Heart left ventricle (tissue), 16 donors: ENCODE data around the gene SYNC. TPM values are rescaled to one million over a fixed set of nuclear protein-coding genes. Genes with fewer than 3 reads are reported as not detected.

Experiments
- ATAC-seq, 4 donors: fragments of 200-7000 bp; cut with Tn5 transposase; one replicate each; pipeline ENCODE4 v1.9.1; 2020 to 2022; ENCODE audit warnings: moderate library complexity in 4 of 4, mild to moderate bottlenecking in 3 of 4, moderate number of reproducible peaks in 1 of 4
- DNase-seq, 5 donors: peaks; one replicate each; pipeline ENCODE4 v3.0.0-alpha.2; 2020
- H3K27ac ChIP-seq, 12 donors: fragments of 200-600 bp; sonication (generic) in 4 of 12; one replicate each; pipeline versions ENCODE4 v1.5.0 to v1.8.0; 2016 to 2022; ENCODE audit warnings: mild to moderate bottlenecking in 2 of 12
- H3K27me3 ChIP-seq, 9 donors: fragments of 200-600 bp; sonication (generic) in 2 of 9; one replicate each; pipeline versions ENCODE4 v1.5.1 to v1.8.0; 2016 to 2022; ENCODE audit warnings: mild to moderate bottlenecking in 3 of 9
- H3K36me3 ChIP-seq, 9 donors: fragments of 200-600 bp; sonication (generic) in 2 of 9; one replicate each; pipeline versions ENCODE4 v1.5.0 to v1.8.0; 2018 to 2022; ENCODE audit warnings: mild to moderate bottlenecking in 2 of 9
- H3K4me1 ChIP-seq, 12 donors: fragments of 200-600 bp; sonication (generic) in 4 of 12; one replicate each; pipeline versions ENCODE4 v1.5.0 to v1.8.0; 2016 to 2022; ENCODE audit warnings: mild to moderate bottlenecking in 3 of 12
- H3K4me3 ChIP-seq, 12 donors: fragments of 200-600 bp; sonication (generic) in 4 of 12; one replicate each; pipeline versions ENCODE4 v1.5.0 to v1.8.0; 2017 to 2022; ENCODE audit warnings: mild to moderate bottlenecking in 9 of 12, moderate library complexity in 4 of 12
- H3K9me3 ChIP-seq, 12 donors: fragments of 200-600 bp; sonication (generic) in 4 of 12; one replicate each; pipeline versions ENCODE4 v1.5.0 to v1.8.0; 2016 to 2022; ENCODE audit warnings: mild to moderate bottlenecking in 1 of 12
- POLR2A ChIP-seq, 2 donors: fragments of 450-650 bp; IDR thresholded peaks; one replicate each; pipeline ENCODE4 v1.6.1; 2017; ENCODE audit warnings: antibody characterized with exemption in 2 of 2, mild to moderate bottlenecking in 2 of 2, moderate library complexity in 2 of 2
- WGBS, 4 donors: extraction: QIAGEN DNeasy Blood & Tissue Kit in 2 of 4; methylation state at CpG; one replicate each; pipeline versions ENCODE4 v1.1.5 to v1.1.7; 2013 to 2018; 5-methylcytosine and 5-hydroxymethylcytosine counted together
- intact Hi-C, 10 donors: fragments of 100-400 bp; cut with DNase I; formaldehyde crosslinking; loops; one replicate each; pipeline versions ENCODE4 v1.11.1 to v1.14.2; 2022
- polyA plus RNA-seq, 2 donors: library from polyadenylated mRNA; stranded (reverse); fragments of 200-250 nt; gene quantifications; one replicate each; pipeline ENCODE4 v1.2.3, GENCODE V29; 2013
- total RNA-seq, 9 donors: library from RNA; depleted of rRNA in 2 of 9; stranded (reverse); fragments of >200 nt in 2 of 9; fragmentation: NEBNext Ultra II Directional in 3 of 9; extraction: Animal tissue kit (Norgen Biotek cat#: 25700) in 3 of 9; gene quantifications; one replicate each; pipeline versions ENCODE4 v1.1.0 to v1.2.4, GENCODE V29; 2016 to 2023
- TF ChIP-seq, protein P1 (sequence below), 12 donors: fragments of 200-600 bp; sonication (generic) in 4 of 12; IDR thresholded peaks; one replicate each; pipeline versions ENCODE4 v1.5.0 to v1.8.0; 2018 to 2022; ENCODE audit warnings: antibody characterized with exemption in 12 of 12, mild to moderate bottlenecking in 5 of 12
- donor health status: ischemic (EF 13 %, LVEDD 7.1; RV severe dilation, severe dysfunction).
- donor health status: healthy with polysubstance abuse.
- donor health status: DM: no; HTN: yes; CAD: no.
- donor health status: DM: no; HTN: no; CAD: no.
- donor health status: ischemic (EF 25% LVEDD 6.9; RV normal size, moderate dysfunction).
- donor health status: ischemic (EF 25% LVEDD 5.7; RV mildly dilated, moderate dysfunction).
- donor health status: healthy.
- donor health status: DM: yes; HTN: yes; CAD: no.
- donor health status: ischemic (EF 35%, LVEDD 5.7; RV mildly dilated, moderate dysfunction).
- donor health status: nonischemic (EF 11% LVEDD 7.7; RV severe dilation, severe dysfunction).
- donor health status: DM: yes; HTN: yes; CAD: no.
- donor health status: PGD.
- donor health status: ischemic (EF 29% LVEDD 5.4; RV normal size, mild dysfunction).
- donor health status: nonischemic (EF 23%, LVEDD 6.1; RV moderate dilation, normal function).

The SYNC gene
- total and polyA plus RNA-seq, 11 donors, result 2.7 to 22.3 (median 14.3) TPM

DNA sequence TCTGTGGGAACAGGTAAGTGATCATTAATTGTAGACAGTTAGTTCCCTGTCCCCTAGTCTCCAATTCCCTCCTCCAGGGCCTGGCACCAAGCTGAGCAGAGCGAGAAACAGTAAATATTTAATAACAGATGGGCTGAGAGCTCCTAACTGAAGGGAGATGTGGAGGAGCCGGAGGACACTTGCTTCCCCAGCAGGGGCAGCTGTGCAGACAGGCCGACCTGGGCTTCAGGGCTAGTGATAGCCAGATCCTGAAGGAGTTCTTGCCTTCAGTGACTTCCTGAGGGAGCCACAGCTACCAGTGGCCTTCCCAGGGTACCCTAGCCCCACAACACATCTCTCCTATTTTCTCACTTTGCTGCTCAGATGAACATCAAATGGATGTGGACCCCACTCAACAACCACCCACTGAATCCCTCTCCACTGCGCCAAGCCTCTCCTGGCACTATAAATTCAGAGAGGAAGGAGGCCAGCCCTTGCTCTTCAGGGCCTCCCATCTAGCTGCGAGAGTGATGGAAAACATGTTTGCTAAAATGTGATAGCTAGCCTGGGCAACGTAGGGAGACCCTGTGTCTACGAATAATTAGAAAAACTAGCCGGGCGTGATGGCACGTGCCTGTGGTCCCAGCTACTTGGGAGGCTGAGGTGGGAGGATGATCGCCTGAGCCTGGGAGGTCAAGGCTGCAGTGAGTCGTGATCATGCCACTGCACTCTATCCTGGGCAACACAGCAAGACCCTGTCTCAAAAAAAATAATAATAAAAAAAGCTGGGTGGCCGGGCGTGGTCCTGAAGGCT lies 26.9 kb upstream of the SYNC start:
- no peak for TF ChIP-seq POLR2A (IDR thresholded peaks at IDR 0.05)
- TF ChIP-seq, protein P1, sequence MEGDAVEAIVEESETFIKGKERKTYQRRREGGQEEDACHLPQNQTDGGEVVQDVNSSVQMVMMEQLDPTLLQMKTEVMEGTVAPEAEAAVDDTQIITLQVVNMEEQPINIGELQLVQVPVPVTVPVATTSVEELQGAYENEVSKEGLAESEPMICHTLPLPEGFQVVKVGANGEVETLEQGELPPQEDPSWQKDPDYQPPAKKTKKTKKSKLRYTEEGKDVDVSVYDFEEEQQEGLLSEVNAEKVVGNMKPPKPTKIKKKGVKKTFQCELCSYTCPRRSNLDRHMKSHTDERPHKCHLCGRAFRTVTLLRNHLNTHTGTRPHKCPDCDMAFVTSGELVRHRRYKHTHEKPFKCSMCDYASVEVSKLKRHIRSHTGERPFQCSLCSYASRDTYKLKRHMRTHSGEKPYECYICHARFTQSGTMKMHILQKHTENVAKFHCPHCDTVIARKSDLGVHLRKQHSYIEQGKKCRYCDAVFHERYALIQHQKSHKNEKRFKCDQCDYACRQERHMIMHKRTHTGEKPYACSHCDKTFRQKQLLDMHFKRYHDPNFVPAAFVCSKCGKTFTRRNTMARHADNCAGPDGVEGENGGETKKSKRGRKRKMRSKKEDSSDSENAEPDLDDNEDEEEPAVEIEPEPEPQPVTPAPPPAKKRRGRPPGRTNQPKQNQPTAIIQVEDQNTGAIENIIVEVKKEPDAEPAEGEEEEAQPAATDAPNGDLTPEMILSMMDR (IDR thresholded peaks at IDR 0.05), result no peak
- Histone ChIP-seq H3K27ac (no peak overlapping the region), H3K27me3 (no peaks in the 10 kb centered on the region), H3K9me3 (no peaks in the 10 kb centered on the region), H3K36me3 (no peaks in the 10 kb centered on the region), H3K4me3 (no peak overlapping the region), H3K4me1 (peaks cover 0 to 19% (median 7%) of the 10 kb centered on the region in 12 donors)
- DNase-seq (no peak), ATAC-seq (no peak)
- WGBS, 4 donors, result 78 to 91% (median 84%) methylated on average over 13 to 14 of the region's 14 CpGs
- intact Hi-C loops, result no loop called here

DNA sequence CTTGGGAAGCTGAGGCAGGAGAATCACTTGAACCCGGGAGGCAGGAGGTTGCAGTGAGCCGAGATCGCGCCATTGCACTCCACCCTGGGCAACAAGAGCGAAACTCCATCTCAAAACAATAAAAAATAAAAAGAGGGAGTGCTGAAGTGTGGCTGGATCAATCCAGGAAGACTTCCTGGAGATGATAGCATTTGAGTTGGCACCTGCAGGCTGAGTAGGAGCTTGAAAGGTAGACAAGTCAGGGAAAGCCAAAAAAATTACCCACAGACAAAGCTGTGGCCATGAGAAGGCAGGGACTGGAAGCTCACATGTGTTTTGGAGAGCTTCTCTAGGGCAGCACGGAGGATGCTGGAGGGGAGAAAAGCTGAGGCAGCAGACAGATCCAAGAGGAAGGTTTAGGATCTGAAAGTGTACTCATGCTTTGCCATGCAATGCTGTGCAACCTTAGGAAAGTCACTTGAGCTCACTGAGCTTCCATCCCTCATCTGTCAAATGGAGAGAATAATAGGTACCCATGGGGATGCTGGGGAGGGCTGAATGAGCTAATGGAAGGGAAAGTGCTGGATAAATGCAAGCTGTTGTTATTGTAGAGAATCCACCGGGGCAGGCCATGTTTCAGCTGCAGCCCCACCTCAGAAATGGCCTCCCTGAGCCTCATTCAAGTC lies 26.0 kb upstream of the SYNC start:
- Histone ChIP-seq H3K36me3 (no peaks in the 10 kb centered on the region), H3K27ac (no peak overlapping the region), H3K27me3 (no peaks in the 10 kb centered on the region), H3K4me3 (no peak overlapping the region), H3K9me3 (no peaks in the 10 kb centered on the region), H3K4me1 (peaks cover 0 to 16% (median 7%) of the 10 kb centered on the region in 12 donors)
- TF ChIP-seq, protein P1 (IDR thresholded peaks at IDR 0.05), result no peak
- no peak for TF ChIP-seq POLR2A (IDR thresholded peaks at IDR 0.05)
- no peak for ATAC-seq
- intact Hi-C loops, result no loop called here
- WGBS, 4 donors, result 83 to 92% (median 90%) methylated on average over 7 of the region's 7 CpGs
- DNase-seq, result no peak

DNA sequence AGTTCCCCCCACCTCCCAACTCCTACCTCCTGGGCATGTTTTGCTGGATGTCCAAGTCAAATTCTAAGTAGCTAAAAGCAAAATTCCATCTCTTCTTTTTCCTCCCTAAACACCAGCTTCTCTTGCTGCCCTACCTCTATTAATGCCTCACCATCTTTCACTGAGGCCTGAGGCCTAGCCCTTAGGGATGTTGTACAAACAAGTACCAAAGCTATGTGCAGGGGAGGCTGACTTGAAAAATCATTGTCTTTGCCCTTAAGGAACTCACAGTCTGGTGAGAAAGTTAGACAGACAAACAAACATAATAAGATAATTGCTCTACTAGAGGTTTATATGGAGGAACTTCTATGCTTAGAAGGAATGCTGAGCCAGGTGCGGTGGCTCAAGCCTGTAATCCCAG lies 25.3 kb upstream of the SYNC start:
- no peaks in the 10 kb centered on the region for H3K9me3 ChIP-seq
- H3K27me3 ChIP-seq, result no peaks in the 10 kb centered on the region
- no peak for TF ChIP-seq POLR2A (IDR thresholded peaks at IDR 0.05)
- TF ChIP-seq, protein P1 (IDR thresholded peaks at IDR 0.05), result no peak
- H3K4me1 ChIP-seq, result peaks cover 0 to 15% (median 7%) of the 10 kb centered on the region in 12 donors
- 95 to 100% (median 100%) methylated on average over 1 of the region's 1 CpG for WGBS, 4 donors
- no peak overlapping the region for H3K4me3 ChIP-seq
- DNase-seq, result no peak
- no peak overlapping the region for H3K27ac ChIP-seq
- ATAC-seq, result no peak
- intact Hi-C loops, result no loop called here
- no peaks in the 10 kb centered on the region for H3K36me3 ChIP-seq

DNA sequence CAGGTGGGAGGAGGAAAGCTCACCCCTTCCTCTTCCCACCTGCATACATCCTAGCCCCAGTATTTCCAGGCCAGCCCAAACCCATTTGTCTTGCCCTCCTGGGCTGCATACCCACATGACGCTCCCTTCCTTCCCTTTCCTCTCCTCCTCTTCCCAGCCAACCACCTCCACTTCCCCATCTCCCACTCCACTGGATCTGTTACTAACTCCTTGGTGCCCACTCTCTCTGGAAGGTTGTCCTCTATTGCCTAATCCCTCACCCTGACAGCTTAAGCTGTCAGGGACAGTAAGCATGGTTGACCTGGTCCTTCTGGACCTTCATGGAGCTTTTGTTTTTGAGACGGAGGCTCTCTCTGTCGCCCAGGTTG lies 23.0 kb upstream of the SYNC start:
- Histone ChIP-seq H3K9me3 (no peaks in the 10 kb centered on the region), H3K27ac (peak overlapping the region in 1 of 12 donors; percentile 18), H3K4me1 (peaks cover 0 to 15% (median 7%) of the 10 kb centered on the region in 12 donors), H3K4me3 (no peak overlapping the region), H3K36me3 (no peaks in the 10 kb centered on the region), H3K27me3 (no peaks in the 10 kb centered on the region)
- no peak for DNase-seq
- ATAC-seq, result no peak
- no peak for TF ChIP-seq POLR2A (IDR thresholded peaks at IDR 0.05)
- TF ChIP-seq, protein P1 (IDR thresholded peaks at IDR 0.05), result no peak
- WGBS, 4 donors, result 80 to 91% (median 87%) methylated on average over 3 of the region's 3 CpGs
- intact Hi-C loops, result no loop called here
